ENCODE measurements around the gene ADAMTS2. TPM values are rescaled to one million over a fixed set of nuclear protein-coding genes. Genes with fewer than 3 reads are reported as not detected.

Gene ADAMTS2
- polyA plus RNA-seq, 3 donors from 2014 or later: 0.03 TPM; not detected in 2

- H3K4me1 Mint-ChIP-seq: no peaks in the 10 kb centered on the region
- no peaks in the 10 kb centered on the region for H3K36me3 Mint-ChIP-seq
- H3K27me3 Mint-ChIP-seq (ENCODE audit: low read depth in 3 of 3): no peaks in the 10 kb centered on the region
- H3K9me3 Mint-ChIP-seq: peaks cover 0 to 2% (median 0%) of the 10 kb centered on the region in 6 donors
- no peak overlapping the region for H3K27ac Mint-ChIP-seq
- no peak for DNase-seq
- H3K4me3 Mint-ChIP-seq: no peak overlapping the region
Observed at GRCh38 chr5:179140293-179140692, 205.0 kb downstream of the ADAMTS2 start.

GRCh38 chr5:179139936-179140235 lies 205.4 kb downstream of the ADAMTS2 start:
- H3K27me3 Mint-ChIP-seq (ENCODE audit: low read depth in 3 of 3): no peaks in the 10 kb centered on the region
- no peak for DNase-seq
- no peaks in the 10 kb centered on the region for H3K36me3 Mint-ChIP-seq
- no peaks in the 10 kb centered on the region for H3K4me1 Mint-ChIP-seq
- H3K27ac Mint-ChIP-seq: no peak overlapping the region
- no peak overlapping the region for H3K4me3 Mint-ChIP-seq
- peaks cover 0 to 2% (median 0%) of the 10 kb centered on the region in 6 donors for H3K9me3 Mint-ChIP-seq

- no peak overlapping the region for H3K27ac Mint-ChIP-seq
- no peak overlapping the region for H3K4me3 Mint-ChIP-seq
- H3K9me3 Mint-ChIP-seq: peaks cover 0 to 2% (median 0%) of the 10 kb centered on the region in 6 donors
- H3K4me1 Mint-ChIP-seq: no peaks in the 10 kb centered on the region
- H3K27me3 Mint-ChIP-seq (ENCODE audit: low read depth in 3 of 3): no peaks in the 10 kb centered on the region
- DNase-seq: no peak
- H3K36me3 Mint-ChIP-seq: no peaks in the 10 kb centered on the region
Observed at GRCh38 chr5:179139111-179139935, 205.9 kb downstream of the ADAMTS2 start.

GRCh38 chr5:179138568-179138925 lies 206.7 kb downstream of the ADAMTS2 start:
- no peaks in the 10 kb centered on the region for H3K27me3 Mint-ChIP-seq (ENCODE audit: low read depth in 3 of 3)
- H3K27ac Mint-ChIP-seq: no peak overlapping the region
- peaks cover 0 to 2% (median 0%) of the 10 kb centered on the region in 6 donors for H3K9me3 Mint-ChIP-seq
- no peak overlapping the region for H3K4me3 Mint-ChIP-seq
- no peaks in the 10 kb centered on the region for H3K36me3 Mint-ChIP-seq
- DNase-seq: no peak
- H3K4me1 Mint-ChIP-seq: no peaks in the 10 kb centered on the region

- no peak for DNase-seq
- Mint-ChIP-seq H3K9me3 (peaks cover 0 to 2% (median 0%) of the 10 kb centered on the region in 6 donors), H3K4me3 (no peak overlapping the region), H3K36me3 (no peaks in the 10 kb centered on the region), H3K27me3 (ENCODE audit: low read depth in 3 of 3) (peaks cover 0 to under 1% (median 0%) of the 10 kb centered on the region in 3 donors), H3K4me1 (no peaks in the 10 kb centered on the region), H3K27ac (no peak overlapping the region)
Observed at GRCh38 chr5:179137643-179138567, 207.4 kb downstream of the ADAMTS2 start.

- H3K36me3 Mint-ChIP-seq: no peaks in the 10 kb centered on the region
- peaks cover 0 to 2% (median 0%) of the 10 kb centered on the region in 6 donors for H3K9me3 Mint-ChIP-seq
- no peak overlapping the region for H3K4me3 Mint-ChIP-seq
- H3K27ac Mint-ChIP-seq: no peak overlapping the region
- DNase-seq: no peak
- H3K27me3 Mint-ChIP-seq (ENCODE audit: low read depth in 3 of 3): peaks cover 0 to 3% (median under 1%) of the 10 kb centered on the region in 3 donors
- no peaks in the 10 kb centered on the region for H3K4me1 Mint-ChIP-seq
Observed at GRCh38 chr5:179137016-179137642, 208.1 kb downstream of the ADAMTS2 start.

- Mint-ChIP-seq H3K4me3 (no peak overlapping the region), H3K4me1 (no peaks in the 10 kb centered on the region)
- no peak for DNase-seq
Observed at GRCh38 chr5:179135441-179136215, 209.6 kb downstream of the ADAMTS2 start.

GRCh38 chr5:179135006-179135405 lies 210.3 kb downstream of the ADAMTS2 start:
- peaks cover 0 to 2% (median 0%) of the 10 kb centered on the region in 6 donors for H3K9me3 Mint-ChIP-seq
- H3K4me3 Mint-ChIP-seq: no peak overlapping the region
- H3K27me3 Mint-ChIP-seq (ENCODE audit: low read depth in 3 of 3): peaks cover 0 to 3% (median 1%) of the 10 kb centered on the region in 3 donors
- no peak for DNase-seq
- H3K4me1 Mint-ChIP-seq: no peaks in the 10 kb centered on the region
- H3K27ac Mint-ChIP-seq: no peak overlapping the region
- no peaks in the 10 kb centered on the region for H3K36me3 Mint-ChIP-seq

More at GRCh38 chr5:179135441-179136215, 209.6 kb downstream of the ADAMTS2 start:
- H3K36me3 Mint-ChIP-seq: no peaks in the 10 kb centered on the region
- no peak overlapping the region for H3K27ac Mint-ChIP-seq
- peaks cover 0 to 2% (median 0%) of the 10 kb centered on the region in 6 donors for H3K9me3 Mint-ChIP-seq
- peaks cover 0 to 3% (median 1%) of the 10 kb centered on the region in 3 donors for H3K27me3 Mint-ChIP-seq (ENCODE audit: low read depth in 3 of 3)

GRCh38 chr5:179134511-179134910 lies 210.8 kb downstream of the ADAMTS2 start:
- no peak for DNase-seq
- Mint-ChIP-seq H3K27ac (no peak overlapping the region), H3K4me3 (no peak overlapping the region), H3K36me3 (no peaks in the 10 kb centered on the region), H3K9me3 (peaks cover 0 to 2% (median 0%) of the 10 kb centered on the region in 6 donors), H3K27me3 (ENCODE audit: low read depth in 3 of 3) (peaks cover 0 to 3% (median 1%) of the 10 kb centered on the region in 3 donors), H3K4me1 (no peaks in the 10 kb centered on the region)

- DNase-seq: no peak
- no peak overlapping the region for H3K4me3 Mint-ChIP-seq
- peaks cover 0 to 3% (median 1%) of the 10 kb centered on the region in 3 donors for H3K27me3 Mint-ChIP-seq (ENCODE audit: low read depth in 3 of 3)
- H3K27ac Mint-ChIP-seq: peak overlapping the region in 1 of 6 donors; percentile 32
- peaks cover 0 to 5% (median 0%) of the 10 kb centered on the region in 6 donors for H3K9me3 Mint-ChIP-seq
- no peaks in the 10 kb centered on the region for H3K36me3 Mint-ChIP-seq
- no peaks in the 10 kb centered on the region for H3K4me1 Mint-ChIP-seq
Observed at GRCh38 chr5:179132586-179133355, 212.5 kb downstream of the ADAMTS2 start.

GRCh38 chr5:179131886-179132585 lies 213.2 kb downstream of the ADAMTS2 start:
- H3K4me3 Mint-ChIP-seq: no peak overlapping the region
- DNase-seq: no peak
- no peaks in the 10 kb centered on the region for H3K36me3 Mint-ChIP-seq
- H3K9me3 Mint-ChIP-seq: peaks cover 0 to 6% (median 0%) of the 10 kb centered on the region in 6 donors
- no peaks in the 10 kb centered on the region for H3K4me1 Mint-ChIP-seq
- peaks cover 0 to 3% (median 1%) of the 10 kb centered on the region in 3 donors for H3K27me3 Mint-ChIP-seq (ENCODE audit: low read depth in 3 of 3)
- no peak overlapping the region for H3K27ac Mint-ChIP-seq

GRCh38 chr5:179131321-179131835 lies 213.9 kb downstream of the ADAMTS2 start:
- peaks cover 0 to 3% (median 1%) of the 10 kb centered on the region in 3 donors for H3K27me3 Mint-ChIP-seq (ENCODE audit: low read depth in 3 of 3)
- H3K4me3 Mint-ChIP-seq: no peak overlapping the region
- H3K36me3 Mint-ChIP-seq: no peaks in the 10 kb centered on the region
- no peak for DNase-seq
- H3K27ac Mint-ChIP-seq: no peak overlapping the region
- H3K9me3 Mint-ChIP-seq: peaks cover 0 to 6% (median 0%) of the 10 kb centered on the region in 6 donors
- H3K4me1 Mint-ChIP-seq: no peaks in the 10 kb centered on the region
